Renal cortical epithelial cell (primary cell): ENCODE measurements around the gene RHOG. TPM values are rescaled to one million over a fixed set of nuclear protein-coding genes. Genes with fewer than 3 reads are reported as not detected.

ENCODE experiments used
- total RNA-seq: library from RNA; depleted of rRNA; stranded (reverse); fragments of >200 nt; gene quantifications from 2 replicates; pipeline ENCODE4 v1.2.3, GENCODE V29; 2014

Gene RHOG
- total RNA-seq, 1 donor from 2014 or later, result 20.5 TPM

Other genes starting within 250 kb of the RHOG start
- not detected in 2 replicates for gene ART5, start 199.0 kb downstream of the RHOG start, total RNA-seq
- gene ART1, start 195.8 kb downstream of the RHOG start, total RNA-seq, result not detected in 2 replicates
- gene CHRNA10, start 169.6 kb downstream of the RHOG start, total RNA-seq, result 0.35 and 0.45 TPM in 2 replicates
- 125 and 159 TPM in 2 replicates for gene NUP98, start 43.4 kb downstream of the RHOG start, total RNA-seq
- gene PGAP2, start 32.4 kb downstream of the RHOG start, total RNA-seq, result 7.1 and 18.7 TPM in 2 replicates
- gene STIM1, start 14.7 kb upstream of the RHOG start, total RNA-seq, result 38.9 and 82.6 TPM in 2 replicates